Measurements from ENCODE around the gene PRKD2. TPM values are rescaled to one million over a fixed set of nuclear protein-coding genes. Genes with fewer than 3 reads are reported as not detected.

Gene PRKD2
- total and polyA plus RNA-seq, 2 experiments from 2014 or later: 11.9 to 14.2 TPM

DNA sequence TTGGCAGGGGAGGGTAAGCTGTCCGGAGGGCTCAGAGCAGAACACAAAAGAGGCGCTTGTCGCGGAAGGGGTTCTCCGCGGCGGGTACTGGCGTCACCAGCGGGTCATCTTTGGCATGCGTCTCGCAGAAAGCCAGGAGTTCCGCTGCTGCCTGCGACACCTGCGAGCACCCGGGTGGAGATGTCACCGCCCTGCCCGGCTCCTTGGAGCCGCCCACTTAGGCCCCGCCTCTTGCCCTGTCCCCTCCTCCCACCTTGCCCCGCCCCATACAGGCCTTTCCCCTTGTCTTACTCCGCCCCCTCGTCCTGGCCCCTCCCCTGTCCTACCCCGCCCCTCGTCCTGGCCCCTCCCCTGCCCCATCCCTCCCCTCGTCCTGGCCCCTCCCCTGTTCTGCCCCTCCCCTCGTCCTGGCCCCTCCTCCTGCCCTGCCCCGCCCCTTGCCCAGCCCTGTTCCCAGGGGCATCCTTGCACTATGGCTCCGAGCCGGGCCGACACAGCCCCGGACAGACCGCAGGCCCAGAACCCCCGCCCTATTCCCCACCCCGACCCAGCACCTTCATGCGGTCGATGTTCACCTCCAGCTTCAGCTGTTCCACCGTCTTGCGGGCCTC lies 82.8 kb downstream of the PRKD2 start:
- TF ChIP-seq EZH2phosphoT487 (IDR thresholded peaks at IDR 0.05; ENCODE audit: insufficient read depth, low read depth) (no peak), EZH2 (IDR thresholded peaks at IDR 0.05; ENCODE audit: insufficient read depth, poor library complexity, severe bottlenecking) (no peak)
- 3 to 5% methylated on average over 18 to 38 of the region's 38 CpGs for WGBS, 2 experiments (ENCODE audit: low coverage in 1 of 2, low lambda C conversion rate in 2 of 2, missing lambda C conversion rate in 2 of 2)
- H3K79me2 ChIP-seq (ENCODE audit: insufficient read depth): no peaks in the 10 kb centered on the region
- H3K4me3 ChIP-seq: peak overlapping the region; percentile 78
- peak overlapping the region; percentile 77 for H3K4me2 ChIP-seq (ENCODE audit: unreplicated experiment)
- H3K4me1 ChIP-seq (ENCODE audit: insufficient read depth): peaks cover 21% of the 10 kb centered on the region
- H3K36me3 ChIP-seq (ENCODE audit: low read depth): no peaks in the 10 kb centered on the region
- no peaks in the 10 kb centered on the region for H4K20me1 ChIP-seq (ENCODE audit: insufficient read depth)
- H3K9ac ChIP-seq: 0 out of 2 replicates have a peak overlapping the region, but pooled peaks have one; percentile 31
- H3K27me3 ChIP-seq (replicated peaks; ENCODE audit: insufficient read depth): no peaks in the 10 kb centered on the region
- DNase-seq: peak; percentile 93
- H3F3A ChIP-seq (ENCODE audit: insufficient read depth): peaks cover 9% of the 10 kb centered on the region; the same call in 1 of the 2 replicates
- peak overlapping the region; percentile 90 for H2AFZ ChIP-seq
- H3K9me2 ChIP-seq (ENCODE audit: insufficient read depth): no peaks in the 10 kb centered on the region
- no peaks in the 10 kb centered on the region for H3K9me3 ChIP-seq (ENCODE audit: low read depth)
- H3K27ac ChIP-seq: no peak overlapping the region
- in situ Hi-C loops (cut with MboI): no loop called here

DNA sequence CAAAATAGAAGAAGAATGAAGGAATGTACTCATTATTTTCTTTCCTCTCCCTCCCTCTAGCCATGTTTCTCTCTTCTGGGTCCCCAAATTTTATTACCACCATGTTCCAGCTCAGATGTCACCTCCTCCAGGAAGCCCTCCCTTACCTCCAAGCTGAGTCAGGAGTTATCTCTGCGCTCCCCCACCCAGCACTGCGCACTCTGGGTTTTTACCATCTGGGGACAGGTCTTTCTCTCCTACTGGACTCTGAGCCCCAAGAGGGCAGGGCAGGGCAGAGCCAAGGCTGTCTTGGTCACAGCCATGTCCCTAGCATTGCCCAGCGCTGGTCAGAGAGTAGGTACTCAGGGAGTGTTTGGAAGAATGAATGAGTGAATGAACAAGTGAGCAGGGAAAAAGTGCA lies 83.8 kb downstream of the PRKD2 start:
- Histone ChIP-seq H3K79me2 (ENCODE audit: insufficient read depth) (no peaks in the 10 kb centered on the region), H3K4me3 (no peak overlapping the region), H3K9me2 (ENCODE audit: insufficient read depth) (no peaks in the 10 kb centered on the region), H4K20me1 (ENCODE audit: insufficient read depth) (no peaks in the 10 kb centered on the region), H3F3A (ENCODE audit: insufficient read depth) (peaks cover 4% of the 10 kb centered on the region; the same call in 1 of the 2 replicates), H3K36me3 (ENCODE audit: low read depth) (no peaks in the 10 kb centered on the region), H3K27ac (no peak overlapping the region), H3K4me2 (ENCODE audit: unreplicated experiment) (no peak overlapping the region), H3K27me3 (replicated peaks; ENCODE audit: insufficient read depth) (no peaks in the 10 kb centered on the region), H3K4me1 (ENCODE audit: insufficient read depth) (peaks cover 21% of the 10 kb centered on the region), H2AFZ (no peak overlapping the region), H3K9ac (no peak overlapping the region), H3K9me3 (ENCODE audit: low read depth) (no peaks in the 10 kb centered on the region)
- 96 to 98% methylated on average over 3 of the region's 3 CpGs for WGBS, 2 experiments (ENCODE audit: low coverage in 1 of 2, low lambda C conversion rate in 2 of 2, missing lambda C conversion rate in 2 of 2)
- TF ChIP-seq EZH2 (IDR thresholded peaks at IDR 0.05; ENCODE audit: insufficient read depth, poor library complexity, severe bottlenecking) (no peak), EZH2phosphoT487 (IDR thresholded peaks at IDR 0.05; ENCODE audit: insufficient read depth, low read depth) (no peak)
- in situ Hi-C loops (cut with MboI): no loop called here
- DNase-seq: no peak

GRCh38 chr19:46631481-46631880 lies 85.4 kb downstream of the PRKD2 start:
- peaks cover 21% of the 10 kb centered on the region for H3K4me1 ChIP-seq (ENCODE audit: insufficient read depth)
- H3K79me2 ChIP-seq (ENCODE audit: insufficient read depth): no peaks in the 10 kb centered on the region
- WGBS, 2 experiments (ENCODE audit: low coverage in 1 of 2, low lambda C conversion rate in 2 of 2, missing lambda C conversion rate in 2 of 2): 0 to 2% methylated on average over 6 of the region's 6 CpGs
- H4K20me1 ChIP-seq (ENCODE audit: insufficient read depth): no peaks in the 10 kb centered on the region
- no peaks in the 10 kb centered on the region for H3K9me2 ChIP-seq (ENCODE audit: insufficient read depth)
- no peaks in the 10 kb centered on the region for H3K27me3 ChIP-seq (replicated peaks; ENCODE audit: insufficient read depth)
- H3K4me3 ChIP-seq: peak overlapping the region; percentile 7; the same call in 1 of the 2 replicates
- peaks cover 4% of the 10 kb centered on the region; the same call in 1 of the 2 replicates for H3F3A ChIP-seq (ENCODE audit: insufficient read depth)
- H3K9me3 ChIP-seq (ENCODE audit: low read depth): no peaks in the 10 kb centered on the region
- peak overlapping the region; percentile 24 for H3K4me2 ChIP-seq (ENCODE audit: unreplicated experiment)
- no peak for TF ChIP-seq EZH2phosphoT487 (IDR thresholded peaks at IDR 0.05; ENCODE audit: insufficient read depth, low read depth)
- no peak for TF ChIP-seq EZH2 (IDR thresholded peaks at IDR 0.05; ENCODE audit: insufficient read depth, poor library complexity, severe bottlenecking)
- H2AFZ ChIP-seq: 0 out of 2 replicates have a peak overlapping the region, but pooled peaks have one; percentile 12
- H3K36me3 ChIP-seq (ENCODE audit: low read depth): no peaks in the 10 kb centered on the region
- DNase-seq: peak; percentile 87
- peak overlapping the region; percentile 28; the same call in 1 of the 2 replicates for H3K27ac ChIP-seq
- peak overlapping the region; percentile 8; the same call in 1 of the 2 replicates for H3K9ac ChIP-seq
- in situ Hi-C loops (cut with MboI): no loop called here

DNA sequence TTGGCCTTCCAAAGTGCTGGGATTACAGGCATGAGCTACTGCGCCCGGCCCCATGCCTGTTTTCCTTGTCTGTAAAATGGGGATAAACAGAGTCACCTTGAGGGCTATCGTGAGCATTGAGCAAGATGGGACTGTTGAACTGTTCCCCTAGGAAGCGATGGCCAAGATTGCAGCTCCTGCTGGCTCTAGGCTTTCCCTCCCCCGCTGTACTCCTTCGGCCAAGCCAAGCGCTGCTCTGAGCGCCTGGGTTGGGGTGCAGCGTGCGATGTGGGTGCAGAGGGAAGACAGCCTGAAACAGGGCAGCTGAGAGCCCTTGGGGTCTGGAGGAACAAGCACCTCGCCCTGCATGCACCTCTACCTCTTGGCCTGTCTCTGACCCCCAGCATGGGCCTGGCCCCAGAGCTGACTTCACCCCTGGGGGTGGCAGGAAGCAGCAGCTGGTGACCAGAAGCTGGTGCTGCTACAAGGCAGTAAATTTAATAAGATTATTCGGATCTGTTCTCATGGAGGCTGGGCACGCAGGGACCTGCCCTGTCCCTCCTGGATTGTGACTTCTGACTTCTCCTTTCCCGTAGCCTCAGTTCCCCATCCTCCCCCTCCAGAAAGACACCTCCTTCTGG lies 86.2 kb downstream of the PRKD2 start:
- 84 to 88% methylated on average over 14 of the region's 14 CpGs for WGBS, 2 experiments (ENCODE audit: low coverage in 1 of 2, low lambda C conversion rate in 2 of 2, missing lambda C conversion rate in 2 of 2)
- Histone ChIP-seq H3K27ac (no peak overlapping the region), H3K79me2 (ENCODE audit: insufficient read depth) (no peaks in the 10 kb centered on the region), H3K4me2 (ENCODE audit: unreplicated experiment) (no peak overlapping the region), H3K9me3 (ENCODE audit: low read depth) (no peaks in the 10 kb centered on the region), H3K4me3 (no peak overlapping the region), H2AFZ (no peak overlapping the region), H3K4me1 (ENCODE audit: insufficient read depth) (peaks cover 26% of the 10 kb centered on the region), H3K27me3 (replicated peaks; ENCODE audit: insufficient read depth) (no peaks in the 10 kb centered on the region), H3K9ac (no peak overlapping the region), H3K9me2 (ENCODE audit: insufficient read depth) (no peaks in the 10 kb centered on the region), H4K20me1 (ENCODE audit: insufficient read depth) (no peaks in the 10 kb centered on the region), H3F3A (ENCODE audit: insufficient read depth) (peaks cover 4% of the 10 kb centered on the region; the same call in 1 of the 2 replicates), H3K36me3 (ENCODE audit: low read depth) (no peaks in the 10 kb centered on the region)
- TF ChIP-seq EZH2phosphoT487 (IDR thresholded peaks at IDR 0.05; ENCODE audit: insufficient read depth, low read depth): no peak
- no peak for TF ChIP-seq EZH2 (IDR thresholded peaks at IDR 0.05; ENCODE audit: insufficient read depth, poor library complexity, severe bottlenecking)
- DNase-seq: no peak
- in situ Hi-C loops (cut with MboI): no loop called here

Measured in GM23248 (cell line).